GM21576 (cell line): ENCODE data around the gene TRAF3.

Experiments used
- ATAC-seq: cut with Tn5 transposase; IDR thresholded peaks from one replicate; pipeline ENCODE4 v1.9.1; 2021; ENCODE audit warnings: mild to moderate bottlenecking, moderate library complexity; ENCODE audit not compliant: unreplicated experiment

The TRAF3 gene

DNA sequence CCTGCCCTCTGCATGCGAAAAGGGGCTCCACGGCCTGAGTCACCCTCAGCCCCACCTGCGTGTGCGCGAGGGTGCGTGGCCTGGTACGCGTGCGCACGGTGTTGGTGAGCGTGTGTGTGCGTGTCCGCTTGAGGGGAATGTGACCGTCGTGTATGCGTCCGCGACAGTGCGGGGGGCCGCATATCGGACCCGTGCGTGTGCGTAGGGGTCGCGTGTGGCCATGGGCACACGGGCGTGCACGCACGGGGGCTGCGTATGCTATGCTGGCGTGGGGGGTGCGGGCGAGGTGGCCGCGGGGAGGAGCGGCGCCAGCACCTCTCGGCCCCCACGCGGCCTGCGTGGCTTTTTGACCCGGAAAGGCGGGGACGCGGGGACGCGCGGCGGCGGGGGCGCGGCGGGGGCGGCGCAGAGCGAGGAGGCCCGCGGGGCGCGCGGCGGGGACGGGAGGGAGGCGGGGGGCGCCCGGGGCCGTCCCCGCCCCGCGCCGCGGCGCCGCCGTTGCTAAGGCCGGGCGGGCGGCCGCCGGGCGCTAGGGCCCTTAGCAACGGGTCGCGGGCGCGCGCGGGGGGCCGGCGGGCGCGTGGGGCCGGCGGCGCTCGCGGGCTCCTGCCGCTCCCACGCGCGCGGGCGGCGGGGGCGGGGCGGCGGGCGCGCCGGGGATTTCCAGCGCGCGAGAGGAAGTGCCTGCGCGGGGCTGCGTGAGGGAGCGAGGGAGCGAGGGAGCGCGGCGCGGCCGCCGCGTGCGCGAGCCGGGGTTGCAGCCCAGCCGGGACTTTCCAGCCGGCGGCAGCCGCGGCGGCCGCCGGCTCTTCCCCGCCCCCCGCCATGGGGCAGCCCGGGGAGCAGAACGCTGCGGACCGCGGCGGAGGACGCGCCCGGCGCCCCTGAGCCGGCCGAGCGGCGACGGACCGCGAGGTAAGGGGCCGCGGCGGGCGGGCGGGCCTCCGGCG lies at the start of gene TRAF3:
TRAF3 (plus strand) TSS at position 689 of the 950 bp plus-strand sequence. CDS start 92,753 bp downstream, outside the sequence.
- ATAC-seq, result peak; percentile 44

- no peak for ATAC-seq
Measured at GRCh38 chr14:102728501-102728900, 48.7 kb upstream of the TRAF3 start.

DNA sequence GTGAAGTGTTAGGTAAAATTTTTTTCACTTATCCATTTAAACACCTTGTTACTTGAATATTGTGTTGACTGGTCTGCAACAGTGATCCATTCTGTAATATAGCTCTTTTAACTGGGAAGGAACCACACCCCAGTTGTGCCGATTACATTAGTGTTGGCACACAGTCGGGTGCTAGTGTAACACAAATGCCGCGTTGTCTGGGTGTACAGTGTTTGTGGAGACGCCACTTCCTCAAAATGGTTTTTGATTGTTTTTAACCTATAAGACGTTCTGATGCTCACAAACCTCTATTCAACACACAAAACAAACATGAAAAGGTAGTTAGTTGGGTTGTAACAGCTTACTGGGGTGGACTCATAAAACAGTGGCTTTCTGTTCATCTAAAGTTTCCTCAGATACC lies 48.0 kb upstream of the TRAF3 start:
- no peak for ATAC-seq

- ATAC-seq, result no peak
Measured at GRCh38 chr14:102729825-102730224, 47.4 kb upstream of the TRAF3 start.

DNA sequence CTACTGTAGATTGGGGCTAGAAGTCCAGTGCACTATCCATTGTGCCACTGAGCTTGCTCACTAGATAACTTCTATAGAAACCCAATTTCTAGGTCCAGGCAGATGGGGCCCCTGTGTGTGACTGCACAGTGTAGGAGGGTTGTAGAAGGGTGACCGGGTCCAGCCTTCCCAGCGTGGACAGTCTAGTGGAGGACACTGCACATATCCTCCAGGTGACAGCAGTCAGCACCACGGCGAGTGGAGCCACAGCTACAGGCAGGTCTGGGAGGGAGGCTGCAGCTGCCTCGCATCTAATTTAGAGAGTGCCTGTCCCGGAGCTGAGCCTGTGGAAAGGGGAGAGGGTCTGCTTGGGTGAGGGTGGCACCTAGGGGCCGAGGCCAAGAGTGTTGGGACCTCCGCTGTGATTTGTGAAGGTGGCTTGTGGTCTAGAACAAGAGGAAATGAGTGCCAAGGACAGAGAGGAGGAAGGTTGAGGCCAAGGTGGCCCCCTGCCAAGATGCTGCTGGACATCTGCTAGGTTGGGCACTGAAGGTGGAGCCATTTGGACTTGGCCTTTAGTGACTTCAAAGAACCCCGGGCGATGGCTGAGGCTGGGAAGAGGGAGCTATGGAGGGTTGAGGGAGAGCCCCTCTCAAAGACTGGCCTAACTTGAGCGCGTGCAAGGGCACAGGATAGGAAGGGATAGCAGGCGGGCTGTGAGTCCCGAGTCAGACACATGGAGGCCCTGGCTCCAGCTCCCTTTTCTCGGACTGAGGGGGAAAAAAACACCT lies 46.0 kb upstream of the TRAF3 start:
- ATAC-seq, result no peak

DNA sequence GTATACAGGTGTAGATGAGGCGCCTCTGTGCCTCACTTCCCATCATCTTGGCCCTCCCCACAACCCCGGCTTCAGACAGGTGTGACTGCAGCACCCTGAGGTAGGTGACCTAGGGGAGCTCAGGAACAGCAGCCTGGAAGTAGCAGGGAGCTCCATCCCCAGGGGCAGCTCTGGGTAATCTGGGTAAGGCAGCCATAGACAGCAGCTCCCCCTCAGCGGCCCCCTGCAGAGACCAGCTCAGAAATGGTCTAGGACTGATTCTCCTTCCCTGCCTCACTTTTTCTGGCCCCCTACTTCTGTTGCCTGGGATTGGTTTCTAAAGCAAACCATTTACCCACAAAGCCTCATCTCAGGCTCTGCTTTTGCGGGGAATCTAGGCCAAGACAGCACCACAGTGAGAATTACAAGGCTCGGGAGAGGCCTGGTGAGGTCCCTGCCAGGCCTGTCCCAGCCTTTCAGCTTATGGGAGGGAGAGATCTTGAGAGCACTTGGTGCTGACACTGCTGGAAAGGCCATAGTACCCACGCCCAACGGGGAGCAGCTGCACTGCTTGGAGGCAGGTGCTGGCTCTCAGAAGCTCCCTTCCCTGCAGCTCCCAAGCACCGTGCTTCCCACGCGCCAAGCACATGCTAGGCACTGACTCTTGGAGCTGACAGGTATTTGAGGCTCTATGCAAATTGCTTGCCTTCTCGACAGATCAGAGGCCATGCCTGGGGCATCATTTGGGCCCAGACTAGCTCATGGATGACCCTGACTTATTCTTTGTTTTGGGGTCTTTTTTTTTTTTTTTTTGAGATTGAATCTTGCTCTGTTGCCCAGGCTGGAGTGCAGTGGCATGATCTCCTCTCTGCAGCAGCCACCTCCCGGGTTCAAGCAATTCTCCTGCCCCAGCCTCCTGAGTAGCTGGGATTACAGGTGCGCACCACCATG lies 45.1 kb upstream of the TRAF3 start:
- ATAC-seq, result no peak

DNA sequence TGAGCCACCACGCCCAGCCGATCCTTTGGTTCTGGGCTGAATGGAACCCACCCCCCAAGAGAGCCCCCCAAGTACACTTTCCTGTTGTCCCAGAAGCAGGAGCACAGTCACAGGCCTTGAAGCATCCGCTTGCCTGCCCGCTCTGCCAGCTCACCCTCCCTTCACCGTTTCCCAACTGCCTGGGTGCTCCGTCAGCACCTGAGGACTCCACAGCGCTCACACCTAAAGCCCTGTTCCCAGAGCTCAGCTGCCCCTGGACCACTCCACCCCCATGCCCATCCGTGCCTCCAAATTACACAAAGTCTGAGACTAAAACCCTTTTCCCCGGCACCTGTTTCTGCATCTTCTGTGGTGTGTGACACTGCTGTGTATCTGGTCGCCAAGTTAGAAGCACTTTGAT lies 44.3 kb upstream of the TRAF3 start:
- no peak for ATAC-seq

GRCh38 chr14:102733326-102733725 lies 43.9 kb upstream of the TRAF3 start:
- no peak for ATAC-seq

DNA sequence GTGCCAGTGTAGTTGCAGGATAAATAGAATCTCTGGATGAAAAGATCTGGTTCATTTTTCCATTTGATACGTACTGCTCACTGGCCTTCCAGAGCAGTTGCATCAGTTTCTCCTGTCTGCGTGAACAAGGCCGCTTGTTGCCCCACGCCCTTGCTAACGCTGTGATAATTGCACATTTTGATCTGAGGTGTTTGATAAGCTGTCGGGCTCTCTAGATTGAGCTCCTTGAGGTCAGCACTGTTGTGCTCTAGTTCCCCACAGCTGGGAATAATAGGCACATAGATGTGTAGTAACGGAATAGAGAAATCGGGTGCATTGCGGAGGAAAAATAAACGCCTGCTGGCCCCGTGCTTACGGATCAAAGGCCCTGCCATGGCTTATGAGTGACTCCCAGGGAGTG lies 42.8 kb upstream of the TRAF3 start:
- no peak for ATAC-seq

- no peak for ATAC-seq
Measured at GRCh38 chr14:102736956-102737355, 40.3 kb upstream of the TRAF3 start.

DNA sequence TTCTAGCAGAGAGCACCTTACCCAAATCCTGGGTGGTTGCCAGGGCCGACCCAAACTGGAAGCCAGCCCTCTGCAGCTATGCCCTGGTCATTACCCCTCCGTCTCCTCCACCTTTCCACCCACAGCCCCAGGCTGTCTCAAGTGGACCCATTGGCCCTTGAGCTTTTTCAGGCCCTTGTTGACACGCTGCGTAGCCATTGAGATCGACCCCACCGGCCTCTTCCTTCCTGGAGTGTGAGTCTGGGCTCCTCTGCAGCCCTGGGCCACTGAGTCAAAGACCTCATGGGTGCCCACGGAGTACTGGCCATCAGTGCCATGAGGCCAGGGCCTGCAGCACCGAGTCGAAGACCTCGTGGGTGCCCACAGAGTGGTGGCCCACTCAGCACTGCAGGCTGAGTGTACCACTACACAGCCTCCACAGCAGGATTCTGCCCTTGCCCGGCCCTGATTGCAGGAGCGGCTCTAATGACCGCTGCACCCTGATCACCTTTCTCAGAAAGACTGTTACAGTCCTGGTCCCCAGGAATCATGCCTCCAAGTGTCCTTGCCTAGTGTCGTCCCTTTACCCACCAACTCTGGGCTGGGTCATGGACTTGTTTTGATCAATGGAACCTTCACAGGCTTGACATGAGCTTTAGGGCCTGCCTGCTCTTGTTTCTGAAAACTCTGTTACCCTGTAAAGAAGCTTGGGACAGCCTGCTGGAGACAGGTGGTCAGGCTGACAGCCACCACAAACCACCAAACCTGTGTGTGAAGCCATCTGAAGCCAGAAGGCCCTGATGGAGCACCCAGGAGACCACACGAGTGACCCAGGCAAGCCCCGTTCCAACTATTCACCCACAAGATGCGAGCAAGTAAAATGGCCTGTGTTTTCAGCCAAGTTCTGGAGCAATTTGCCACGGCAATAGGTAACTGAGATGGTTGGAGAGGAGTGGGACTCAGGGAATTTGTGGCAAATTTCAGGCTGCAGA lies 39.6 kb upstream of the TRAF3 start:
- no peak for ATAC-seq

DNA sequence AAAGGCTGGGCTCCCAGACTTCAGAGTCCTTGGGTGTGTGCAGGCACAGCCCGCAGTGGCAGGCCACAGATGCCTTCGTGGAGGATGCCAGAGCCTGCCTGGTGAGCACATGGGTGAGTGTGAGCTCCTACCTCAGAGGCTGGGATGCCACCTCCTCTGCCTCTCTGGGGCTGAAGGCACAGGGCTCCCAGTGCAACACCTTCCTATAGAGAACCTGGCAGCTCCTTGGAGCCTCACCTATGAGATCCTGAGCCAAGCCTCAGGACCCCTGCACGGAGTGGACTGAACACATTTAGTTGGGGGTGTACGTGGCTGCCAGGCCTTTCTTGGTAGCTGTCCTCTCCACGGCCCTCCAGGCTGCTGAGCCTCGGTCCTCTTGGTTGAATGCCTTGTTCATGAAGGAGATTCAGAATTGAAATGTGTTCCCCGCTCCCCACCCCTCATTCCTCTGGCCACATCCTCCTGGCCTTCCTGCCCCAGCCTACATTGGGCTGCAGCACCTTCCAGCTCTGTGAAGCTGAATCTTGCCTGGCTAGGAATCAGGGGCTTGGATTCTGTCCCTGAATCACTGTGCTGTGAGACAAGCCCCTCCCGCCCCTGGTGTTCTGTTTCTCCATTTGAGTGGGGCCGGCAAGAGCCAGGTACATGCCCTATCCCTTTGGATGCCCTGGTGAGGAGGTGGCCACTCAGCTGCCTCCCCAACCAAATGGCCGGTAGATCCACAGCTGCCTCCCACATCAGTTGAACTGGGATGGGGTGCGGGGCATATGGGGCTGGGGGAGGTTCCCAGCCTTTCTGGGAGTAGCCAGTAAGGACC lies 38.7 kb upstream of the TRAF3 start:
- no peak for ATAC-seq

DNA sequence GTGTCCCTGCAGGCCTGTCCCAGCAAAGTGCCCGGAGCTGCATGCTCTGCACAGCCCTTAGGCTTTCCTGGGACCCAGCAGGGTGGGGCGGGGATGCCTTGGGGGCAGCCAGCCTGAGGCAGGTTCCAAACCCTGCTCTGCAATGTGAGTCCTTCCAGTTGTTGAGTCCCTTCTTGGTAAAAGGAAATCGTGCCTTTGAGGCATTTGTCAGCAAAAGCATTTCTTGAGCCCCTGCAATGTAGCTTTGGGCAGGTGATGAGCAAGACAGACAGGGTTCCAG lies 38.1 kb upstream of the TRAF3 start:
- no peak for ATAC-seq

- ATAC-seq, result no peak
Measured at GRCh38 chr14:102746634-102747438, 30.4 kb upstream of the TRAF3 start.

DNA sequence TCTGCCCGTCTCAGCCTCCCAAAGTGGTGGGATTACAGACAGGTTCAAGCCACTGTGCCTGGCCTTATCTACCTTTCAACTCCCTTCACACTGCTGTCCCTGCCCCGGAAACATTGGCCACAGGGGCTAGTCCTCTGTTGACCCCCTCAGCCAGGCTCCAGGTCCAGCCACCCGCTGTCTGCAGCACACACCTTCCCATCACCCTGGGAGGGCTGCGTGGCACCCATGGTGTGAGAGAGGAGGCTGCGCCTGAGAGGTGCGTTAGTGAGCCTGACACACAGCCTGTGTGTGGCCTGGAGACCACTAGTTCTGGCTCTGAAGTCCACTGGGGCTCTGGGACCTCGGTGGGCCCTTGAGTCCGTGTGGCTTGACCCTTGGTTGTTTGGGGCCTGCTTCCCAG lies 28.4 kb upstream of the TRAF3 start:
- no peak for ATAC-seq

DNA sequence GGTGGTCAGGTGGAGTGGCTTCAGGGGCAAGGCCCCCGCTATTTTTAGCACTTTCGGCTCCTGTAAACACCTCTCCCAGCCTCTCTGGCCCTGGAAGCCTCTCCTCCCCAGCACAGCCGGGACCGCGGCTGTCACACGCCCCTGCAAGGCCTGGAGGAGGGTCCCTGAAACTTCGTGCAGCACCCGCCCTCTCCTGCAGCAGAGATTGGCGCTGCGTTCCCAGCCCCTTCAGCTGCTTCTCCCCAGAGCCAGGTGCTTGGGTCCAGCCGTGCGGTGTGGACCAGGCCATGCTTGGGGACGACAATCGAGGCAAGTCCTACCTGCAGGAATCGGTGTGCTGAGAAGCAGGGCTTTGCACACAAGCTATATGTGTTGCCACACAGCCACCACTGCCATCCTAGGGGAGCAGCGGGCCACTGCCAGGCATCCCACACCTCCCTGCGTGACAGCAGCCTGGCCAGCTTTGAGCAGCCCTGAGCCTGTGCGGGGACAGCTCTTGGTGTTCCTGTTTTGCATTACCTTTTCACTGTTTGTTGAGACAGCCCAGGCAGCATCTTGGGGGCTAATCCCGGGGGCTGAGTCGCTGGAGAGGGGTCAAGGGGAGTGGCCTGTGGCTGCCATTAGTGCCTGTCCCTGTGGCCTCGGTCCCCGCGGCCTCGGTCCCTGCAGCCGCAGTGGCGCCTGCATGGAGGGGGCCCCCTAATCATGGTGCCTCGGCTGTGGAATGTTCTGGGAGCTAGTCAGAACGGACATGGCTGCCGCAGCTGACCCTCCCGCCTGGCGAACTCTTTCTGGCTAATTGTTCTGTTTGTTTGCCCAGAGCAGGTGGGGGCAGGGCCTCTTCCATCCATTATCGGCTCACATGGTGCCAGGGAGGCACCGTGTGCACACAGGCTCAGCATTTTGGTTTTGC lies 27.6 kb upstream of the TRAF3 start:
- ATAC-seq, result no peak

DNA sequence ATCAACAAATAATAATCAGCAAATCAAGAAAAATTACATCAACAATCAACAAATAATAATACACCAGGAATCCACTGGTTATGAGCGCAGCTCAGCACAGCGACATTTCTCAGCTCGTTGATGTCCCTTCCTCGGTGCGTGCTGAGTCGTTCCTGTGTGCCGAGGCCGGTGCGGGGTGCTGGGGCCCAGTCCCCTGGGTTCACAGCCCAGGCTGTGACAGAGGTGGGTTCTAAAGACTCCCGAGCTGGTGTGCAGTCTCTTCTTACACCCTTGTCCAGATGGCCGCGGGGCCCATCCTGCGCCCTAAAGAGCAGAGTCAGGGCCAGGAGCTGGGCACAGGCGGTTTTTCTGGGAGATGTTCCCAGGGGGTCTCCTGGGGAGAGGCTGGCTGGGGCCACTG lies 26.9 kb upstream of the TRAF3 start:
- ATAC-seq, result no peak
